GM19193 (cell line): ENCODE measurements around the gene WDR93.

Experiments
- POLR2A ChIP-seq: IDR thresholded peaks from 4 replicates; pipeline ENCODE4 v1.6.1; 2011; ENCODE audit not compliant: insufficient read depth, insufficient read length; ENCODE audit errors: extremely low read depth

Gene WDR93

DNA sequence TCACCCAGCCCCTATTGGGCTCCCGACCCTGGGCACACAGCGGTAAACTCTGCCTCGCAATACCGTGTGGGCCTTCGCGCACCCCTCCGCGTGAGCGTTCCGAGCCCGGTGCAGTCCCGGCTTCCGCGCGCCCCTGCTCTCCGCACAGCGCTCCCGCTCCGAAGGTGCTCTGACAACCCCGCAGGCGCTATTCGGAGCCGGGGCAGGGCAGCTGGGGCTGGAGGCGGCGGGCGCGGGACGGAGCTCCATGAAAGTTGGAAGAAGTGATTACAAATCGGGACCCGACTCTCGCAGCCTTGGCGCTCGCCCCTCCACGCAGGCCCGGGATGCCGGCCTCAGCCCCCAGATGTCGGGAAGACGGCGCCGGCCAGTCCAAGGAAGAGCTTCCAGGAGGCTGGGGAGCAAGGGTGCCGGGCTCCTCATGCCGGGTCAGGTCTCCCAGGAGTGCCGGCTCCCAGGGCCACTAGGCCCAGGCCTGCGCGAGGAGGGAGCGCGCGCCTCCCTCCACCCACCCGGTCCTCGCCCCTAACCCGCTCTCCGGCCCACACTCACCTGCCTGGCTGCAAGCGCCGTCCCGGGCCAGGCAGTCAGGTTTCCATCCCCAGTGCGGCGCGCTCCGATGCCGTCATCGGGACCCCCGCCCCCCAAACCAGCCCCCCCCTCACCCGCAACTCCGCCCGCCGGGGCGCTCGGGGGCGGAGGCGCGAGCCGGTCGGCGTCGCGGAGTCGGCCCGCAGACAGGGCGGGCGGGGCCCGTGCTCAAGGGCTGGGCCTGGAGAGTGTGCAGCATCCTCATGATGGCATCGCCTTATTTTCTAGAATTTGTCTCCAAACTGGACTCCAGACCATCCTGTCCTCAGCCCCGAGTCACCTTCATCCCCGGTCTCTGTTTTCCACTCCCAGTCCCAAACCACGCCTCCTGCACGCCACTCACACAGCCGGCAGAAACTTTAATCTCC lies 35.5 kb upstream of the WDR93 start, which contains the start of gene KIF7:
TSS of gene KIF7 (minus strand) at position 621 of the 959 bp plus-strand sequence. CDS start 2,537 bp downstream, outside the sequence.
- TF ChIP-seq POLR2A, result no peak

DNA sequence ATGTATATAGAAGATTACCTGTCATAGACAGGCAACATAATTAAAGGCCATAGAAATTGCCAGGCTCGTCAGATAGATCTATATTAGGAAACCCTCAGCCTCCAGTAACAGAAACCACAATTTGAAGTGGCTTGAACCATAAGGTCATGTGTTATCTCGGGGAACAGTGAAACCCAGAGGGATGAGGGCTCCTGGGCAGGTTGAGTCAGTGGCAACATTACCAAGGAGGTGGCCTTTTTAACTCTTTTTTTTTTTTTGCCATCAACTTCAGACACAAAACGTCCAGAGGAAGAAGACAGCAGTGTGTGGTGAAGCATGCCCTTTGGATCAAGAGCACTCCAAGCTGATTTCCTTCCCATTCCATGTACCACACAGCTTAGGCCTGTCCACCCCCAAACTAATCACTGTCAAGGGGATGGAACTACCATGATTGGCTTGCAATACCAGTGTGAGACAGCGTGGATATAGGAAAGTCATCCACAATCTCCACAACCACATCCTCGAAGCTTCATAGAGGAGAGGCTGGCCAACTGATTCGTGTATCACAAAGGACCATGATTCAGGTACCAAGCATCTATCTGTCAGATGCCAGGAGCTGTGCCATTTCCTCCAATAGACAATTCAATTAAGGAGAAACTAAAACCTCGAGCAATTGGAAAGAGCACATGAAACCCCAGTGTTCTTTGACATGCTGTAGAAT lies 34.3 kb upstream of the WDR93 start:
- no peak for TF ChIP-seq POLR2A

GRCh38 chr15:89657686-89658200 lies 32.9 kb upstream of the WDR93 start:
- TF ChIP-seq POLR2A, result no peak

GRCh38 chr15:89659295-89659694 lies 31.3 kb upstream of the WDR93 start:
- no peak for TF ChIP-seq POLR2A

- no peak for TF ChIP-seq POLR2A
Observed at GRCh38 chr15:89660556-89660955, 30.1 kb upstream of the WDR93 start.

- no peak for TF ChIP-seq POLR2A
Observed at GRCh38 chr15:89662893-89663626, 27.6 kb upstream of the WDR93 start.

DNA sequence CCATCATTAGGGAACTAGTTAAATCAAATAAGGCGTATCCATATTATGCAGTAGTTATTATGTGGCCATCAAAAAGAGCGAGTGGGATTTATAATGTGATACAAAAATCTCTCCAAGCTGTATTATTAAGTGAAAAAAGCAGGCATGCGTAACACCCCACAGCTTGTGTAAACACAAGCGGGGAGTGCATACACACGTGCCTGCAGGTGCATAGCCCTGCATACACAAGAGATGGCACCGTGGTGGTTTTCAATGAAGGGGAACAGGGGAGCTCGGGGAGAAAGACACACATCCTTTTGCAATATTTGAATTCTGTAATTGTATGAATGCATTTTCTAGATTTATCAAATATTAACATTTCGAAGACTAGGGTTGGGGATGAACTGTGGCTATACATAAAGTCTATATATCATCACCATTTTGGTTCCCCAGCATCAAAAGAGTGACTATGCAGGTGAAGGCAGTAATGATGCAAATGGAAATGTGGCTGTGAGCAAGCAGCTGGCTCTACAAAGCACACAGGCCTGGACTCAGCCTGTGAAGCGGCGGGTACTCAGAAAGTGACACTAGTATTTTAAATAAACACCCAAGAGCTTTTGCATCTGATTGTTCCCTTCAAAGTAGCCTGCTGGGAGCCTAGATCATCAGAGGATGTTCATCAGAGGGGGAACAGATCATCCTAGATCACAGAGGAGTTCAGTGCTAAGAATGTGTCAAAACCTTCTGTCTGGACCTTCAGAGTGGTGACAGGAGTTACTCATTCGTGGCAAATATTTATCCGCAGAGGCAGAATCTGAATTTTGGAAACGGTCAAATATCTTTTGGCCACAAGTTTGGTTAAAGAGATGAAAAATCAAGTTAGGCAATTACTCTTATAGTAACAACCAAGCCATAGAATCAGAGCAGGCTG lies 25.9 kb upstream of the WDR93 start:
- TF ChIP-seq POLR2A, result no peak

DNA sequence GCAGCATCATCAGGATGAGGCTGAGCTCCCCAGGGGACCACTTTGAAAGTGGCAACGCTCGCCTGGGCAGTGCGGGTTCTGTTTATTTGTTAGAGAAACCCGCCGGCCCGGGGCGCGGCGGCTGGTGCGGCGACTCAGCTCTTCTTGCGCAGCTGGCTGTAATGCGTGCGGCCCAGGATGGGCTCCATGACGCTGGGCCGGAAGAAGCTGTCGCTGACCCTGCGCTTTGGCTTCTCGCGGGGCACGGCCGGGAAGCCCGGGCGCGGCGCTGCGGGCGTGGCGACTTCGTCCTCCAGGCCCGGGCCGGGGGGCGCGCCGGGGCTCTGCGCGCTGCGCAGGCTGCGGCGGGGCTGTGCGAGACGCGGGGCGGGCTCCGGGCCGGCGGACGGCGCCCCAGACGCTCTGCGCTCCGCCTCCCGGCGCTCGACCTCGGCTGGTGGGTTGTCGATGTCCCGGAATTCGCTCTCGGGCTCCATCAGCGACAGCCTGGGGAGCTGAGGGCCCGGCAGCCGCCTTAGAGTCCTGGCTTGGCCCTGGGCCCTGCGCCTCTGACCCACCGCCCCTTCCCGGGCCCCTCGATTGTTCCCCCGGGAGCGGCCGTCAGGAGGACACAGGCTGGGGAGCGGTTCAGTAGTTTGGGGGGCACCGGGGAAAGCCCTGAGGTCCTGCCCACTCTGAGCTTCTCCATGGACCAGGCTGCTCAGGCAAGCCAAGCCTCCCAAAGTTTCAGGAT lies 25.0 kb upstream of the WDR93 start:
- TF ChIP-seq POLR2A, result no peak

GRCh38 chr15:89666184-89666857 lies 24.3 kb upstream of the WDR93 start:
- TF ChIP-seq POLR2A, result no peak

DNA sequence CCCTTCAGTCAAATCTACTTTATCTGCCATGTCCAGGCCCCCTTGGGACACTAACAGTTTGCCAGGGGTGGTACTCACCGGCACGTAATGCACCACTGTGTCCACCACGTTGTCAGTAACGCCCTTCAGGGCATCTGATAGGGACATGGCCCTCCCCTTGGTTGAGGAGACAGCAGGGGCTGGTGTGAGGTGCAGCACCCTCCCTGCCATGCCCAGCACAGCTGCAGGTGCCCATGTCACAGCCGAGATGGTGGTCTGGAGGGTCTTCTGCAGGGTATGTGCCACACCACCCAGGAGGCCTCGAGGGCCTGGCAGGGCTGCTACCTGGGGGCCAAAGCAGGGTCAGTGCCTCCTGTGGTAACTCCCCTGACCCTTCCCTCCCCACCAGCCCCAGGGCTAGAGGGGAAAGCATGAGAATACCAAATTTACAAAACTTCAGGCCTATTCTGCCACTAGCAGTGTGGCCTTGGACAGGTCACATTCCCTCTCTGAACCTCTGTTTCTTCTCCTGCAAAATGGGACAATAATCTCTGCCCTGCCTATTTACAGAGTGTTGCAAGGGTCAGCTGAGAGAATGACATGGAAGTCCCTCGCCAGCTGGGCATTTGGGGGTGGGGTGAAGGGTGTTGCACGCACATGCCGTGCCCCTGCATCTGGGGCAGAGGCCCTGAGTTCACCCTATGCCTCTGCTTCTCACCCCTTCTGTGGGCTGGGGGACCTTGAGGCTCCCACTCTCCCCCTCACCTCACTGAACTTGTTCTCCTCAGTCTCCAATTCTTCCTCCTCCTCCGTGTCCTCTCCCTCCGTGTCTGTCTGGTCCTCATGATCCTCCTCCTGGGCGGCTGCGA lies 23.5 kb upstream of the WDR93 start:
- TF ChIP-seq POLR2A, result no peak

- TF ChIP-seq POLR2A, result no peak
Observed at GRCh38 chr15:89667706-89667960, 23.0 kb upstream of the WDR93 start.

DNA sequence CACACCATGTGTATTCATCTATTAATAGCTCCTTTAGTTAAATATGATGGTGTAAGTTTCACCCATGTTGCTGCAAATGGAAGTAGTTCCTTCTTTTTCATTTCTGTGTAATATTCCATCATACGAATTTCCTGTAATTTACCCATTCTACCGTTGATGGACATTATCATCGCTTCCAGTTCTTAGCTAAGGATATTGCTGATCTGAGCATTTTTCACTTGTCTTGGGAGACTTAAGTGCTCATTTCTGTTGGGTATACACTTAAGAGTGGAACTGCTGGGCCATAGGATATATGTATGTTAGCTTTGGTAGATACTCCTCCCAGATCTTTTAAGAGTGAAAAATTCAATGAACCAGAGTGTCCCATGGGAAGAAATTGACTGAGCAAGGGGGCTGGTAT lies 22.4 kb upstream of the WDR93 start:
- no peak for TF ChIP-seq POLR2A

DNA sequence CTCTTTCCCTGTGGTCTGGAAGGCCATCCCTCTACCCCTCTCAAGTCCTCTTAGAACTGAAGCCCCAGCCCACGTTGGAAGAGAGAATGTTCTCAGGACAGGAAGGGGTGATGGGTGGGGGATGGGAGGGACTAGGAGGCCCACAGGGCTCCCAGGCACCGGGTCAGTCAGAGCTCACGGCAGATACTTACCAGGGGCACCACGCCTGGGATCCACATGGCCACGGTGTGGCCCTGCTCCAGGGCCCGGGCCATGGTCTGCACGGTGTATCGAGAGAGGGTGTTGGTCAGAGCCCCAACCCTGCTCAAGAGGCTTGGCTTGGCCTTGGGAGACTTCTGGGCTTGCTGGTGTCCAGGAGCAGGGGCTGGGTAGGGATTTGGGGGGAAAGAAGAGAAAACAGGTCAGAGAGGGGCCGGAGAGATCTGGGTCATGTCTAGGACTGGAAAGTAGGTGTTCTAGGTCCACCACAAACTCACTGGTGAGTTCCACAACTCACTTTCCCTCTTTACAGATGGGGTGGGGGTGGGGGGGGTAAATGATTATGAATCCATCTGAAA lies 21.2 kb upstream of the WDR93 start:
- no peak for TF ChIP-seq POLR2A
